Motor neuron (in vitro differentiated cells): Measurements from ENCODE around the gene AKT2. TPM values are rescaled to one million over a fixed set of nuclear protein-coding genes. Genes with fewer than 3 reads are reported as not detected.

Source experiments
- ATAC-seq, 8 experiments: fragments of 200-7000 bp; cut with Tn5 transposase; replicated peaks in 6 of 8; 2 replicates each; pipeline ENCODE4 v1.8.0; 2021; ENCODE audit warnings: mild to moderate bottlenecking in 8 of 8, moderate library complexity in 8 of 8
- H3K27ac ChIP-seq, 2 donors: fragments of 250-450 bp; sonication (Bioruptor Pico); 2 replicates each; pipeline ENCODE4 v1.9.0; 2021; ENCODE audit warnings: antibody characterized with exemption in 2 of 2, mild to moderate bottlenecking in 2 of 2, moderate library complexity in 1 of 2
- H3K4me1 ChIP-seq, 2 donors: fragments of 250-450 bp; sonication (Bioruptor Pico); replicated peaks in 1 of 2; 2 replicates each; pipeline ENCODE4 v1.6.1; 2021; ENCODE audit warnings: antibody characterized with exemption in 2 of 2, mild to moderate bottlenecking in 2 of 2, moderate library complexity in 1 of 2
- H3K4me3 ChIP-seq, 5 donors: fragments of 250-450 bp; sonication (Bioruptor Pico); 2 replicates each; pipeline ENCODE4 v1.9.0; 2021; ENCODE audit warnings: antibody characterized with exemption in 5 of 5, mild to moderate bottlenecking in 5 of 5, moderate library complexity in 4 of 5
- WGBS, 10 experiments: fragments of 450-650 bp; shearing (Covaris generic); methylation state at CpG; one replicate each; pipeline ENCODE4 v1.0.0; 2022; 5-methylcytosine and 5-hydroxymethylcytosine counted together
- in situ Hi-C, 9 experiments: fragments of 400-800 bp; cut with MboI; loops; one replicate each; pipeline ENCODE4 v1.15.0; 2021; ENCODE audit warnings: low sequenced_read_pairs in 9 of 9, low pct_unique_long_range_greater_than_20kb in 2 of 9; ENCODE audit not compliant: unreplicated experiment in 9 of 9
- total RNA-seq, 8 experiments: library from RNA; unstranded; fragments of 300-600 nt; gene quantifications; 2 replicates each; pipeline versions ENCODE4 v1.2.3 to v1.2.4, GENCODE V29; 2022

Gene AKT2
- total RNA-seq, 8 experiments from 2014 or later = 21.0 to 141 (median 44.0) TPM

DNA sequence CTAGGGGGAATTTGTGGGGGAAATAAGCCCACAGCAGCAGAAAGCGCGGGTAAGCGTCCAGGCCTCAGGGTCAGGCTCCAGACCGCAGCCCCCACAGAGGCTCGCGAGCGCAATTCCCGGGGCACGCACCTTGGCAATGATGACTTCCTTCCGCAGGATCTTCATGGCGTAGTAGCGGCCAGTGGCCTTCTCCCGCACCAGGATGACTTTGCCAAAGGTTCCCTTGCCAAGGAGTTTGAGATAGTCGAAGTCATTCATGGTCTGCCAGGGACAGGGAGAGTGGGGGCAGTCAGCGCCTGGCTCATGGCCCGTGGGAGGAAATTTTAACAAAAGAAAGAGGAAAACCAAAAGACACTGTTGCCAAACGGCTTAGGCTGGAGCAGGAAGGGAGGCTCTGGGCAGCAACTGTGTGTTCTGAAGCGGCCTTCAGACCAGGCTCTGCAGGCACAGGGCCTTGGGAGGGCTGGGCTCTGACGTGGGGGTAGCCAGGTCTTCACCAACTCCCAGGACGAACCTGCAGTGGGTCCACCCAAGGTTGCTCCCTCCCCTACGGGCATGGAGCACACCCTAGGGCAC is 43.2 kb downstream of the AKT2 start:
- ATAC-seq = no peak
- H3K4me3 ChIP-seq = no peak overlapping the region
- WGBS, 10 experiments = 72 to 100% (median 88%) methylated on average over 2 to 13 of the region's 21 CpGs; no CpG with 5 or more reads in 3 of the 10 experiments
- H3K4me1 ChIP-seq = no peaks in the 10 kb centered on the region
- in situ Hi-C loops = no loop called here
- no peak overlapping the region for H3K27ac ChIP-seq

DNA sequence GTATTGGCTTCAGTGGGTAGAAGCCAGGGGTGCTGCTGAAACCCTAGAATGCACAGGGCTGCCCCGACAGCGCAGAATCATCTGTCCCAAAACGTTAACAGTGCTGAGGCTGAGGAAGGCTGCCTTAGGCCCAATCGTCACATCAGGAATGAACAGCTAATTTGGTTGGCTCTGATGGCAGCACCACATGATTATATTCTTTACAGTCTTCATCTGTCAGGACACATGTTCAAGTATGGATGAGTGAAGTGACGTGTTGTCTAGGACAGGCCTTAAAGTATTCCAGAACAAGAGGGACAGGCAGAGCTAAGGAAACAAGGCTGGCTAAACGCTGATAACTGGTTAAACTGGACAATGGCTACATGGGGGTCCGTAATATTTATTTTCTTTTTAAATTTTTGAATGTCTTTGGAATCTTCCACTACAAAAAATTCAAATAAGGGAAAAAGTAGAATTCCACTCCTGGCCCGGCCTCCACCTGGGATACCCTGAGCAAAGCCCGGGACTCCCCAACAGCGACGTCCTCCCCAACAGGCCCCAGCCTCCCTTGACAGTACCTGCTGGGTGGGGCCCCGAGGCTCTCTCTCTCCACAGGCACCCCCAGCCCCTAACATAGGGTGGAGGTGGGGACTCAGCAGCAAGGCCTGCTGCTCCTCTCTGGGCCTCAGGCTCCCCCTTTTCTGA is 43.9 kb downstream of the AKT2 start:
- Histone ChIP-seq H3K4me3 (no peak overlapping the region), H3K4me1 (no peaks in the 10 kb centered on the region)

GRCh38 chr19:40240332-40240731 is 44.8 kb downstream of the AKT2 start:
- ATAC-seq = no peak
- Histone ChIP-seq H3K4me3 (no peak overlapping the region), H3K4me1 (no peaks in the 10 kb centered on the region), H3K27ac (no peak overlapping the region)
- 92 to 100% (median 96%) methylated on average over 1 to 5 of the region's 6 CpGs; no CpG with 5 or more reads in 4 of the 10 experiments for WGBS, 10 experiments
- in situ Hi-C loops = no loop called here

More for the DNA sequence above, 43.9 kb downstream of the AKT2 start:
- 79 to 100% (median 94%) methylated on average over 1 to 9 of the region's 12 CpGs; no CpG with 5 or more reads in 2 of the 10 experiments for WGBS, 10 experiments
- ATAC-seq = no peak
- no peak overlapping the region for H3K27ac ChIP-seq
- in situ Hi-C loops = no loop called here

- Histone ChIP-seq H3K4me3 (no peak overlapping the region), H3K27ac (no peak overlapping the region), H3K4me1 (no peaks in the 10 kb centered on the region)
- in situ Hi-C loops = no loop called here
- 84 to 95% (median 91%) methylated on average over 3 to 7 of the region's 12 CpGs; no CpG with 5 or more reads in 6 of the 10 experiments for WGBS, 10 experiments
- no peak for ATAC-seq
These were observed 45.5 kb downstream of the AKT2 start for GRCh38 chr19:40239415-40240226.

DNA sequence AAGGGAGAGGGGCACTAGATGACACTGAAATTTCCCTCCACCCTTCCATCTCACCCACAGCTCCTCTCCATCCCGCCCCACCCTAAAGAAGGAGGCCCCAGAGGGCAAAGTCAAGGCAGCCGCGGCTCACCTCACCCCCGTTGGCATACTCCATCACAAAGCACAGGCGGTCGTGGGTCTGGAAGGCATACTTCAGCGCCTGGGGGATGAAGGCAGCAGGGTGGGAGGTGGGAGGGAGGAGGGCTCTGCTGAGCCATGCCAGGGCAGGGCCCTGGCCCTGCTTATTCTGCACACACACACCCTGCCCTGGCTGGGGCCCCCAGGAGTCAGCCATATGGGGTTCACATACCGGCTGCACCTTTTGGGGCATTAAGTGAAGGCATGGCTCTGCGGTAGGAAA is 46.4 kb downstream of the AKT2 start:
- H3K4me1 ChIP-seq = no peaks in the 10 kb centered on the region
- no peak for ATAC-seq
- no peak overlapping the region for H3K27ac ChIP-seq
- in situ Hi-C loops = no loop called here
- 100% methylated on average over 2 of the region's 9 CpGs; no CpG with 5 or more reads in 9 of the 10 experiments for WGBS, 10 experiments
- H3K4me3 ChIP-seq = no peak overlapping the region

DNA sequence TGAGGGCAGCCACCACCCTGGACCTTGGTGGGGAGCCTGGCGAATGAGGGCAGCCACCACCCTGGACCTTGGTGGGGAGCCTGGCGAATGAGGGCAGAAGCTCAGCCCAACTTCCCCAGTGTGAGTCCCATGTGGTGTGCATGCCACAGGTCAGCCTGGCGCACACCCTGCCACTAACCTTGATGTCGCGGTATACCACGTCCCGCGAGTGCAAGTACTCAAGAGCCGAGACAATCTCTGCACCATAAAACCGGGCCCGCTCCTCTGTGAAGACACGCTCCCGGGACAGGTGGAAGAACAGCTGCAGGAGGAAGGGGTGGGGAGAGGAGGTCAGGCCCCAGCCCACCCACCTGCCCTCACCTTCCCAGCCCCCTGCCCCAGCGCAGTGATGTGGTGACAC is 47.4 kb downstream of the AKT2 start:
- in situ Hi-C loops = no loop called here
- Histone ChIP-seq H3K27ac (no peak overlapping the region), H3K4me3 (no peak overlapping the region), H3K4me1 (no peaks in the 10 kb centered on the region)
- WGBS, 10 experiments = 100% methylated on average over 2 of the region's 14 CpGs; no CpG with 5 or more reads in 9 of the 10 experiments
- ATAC-seq = no peak

DNA sequence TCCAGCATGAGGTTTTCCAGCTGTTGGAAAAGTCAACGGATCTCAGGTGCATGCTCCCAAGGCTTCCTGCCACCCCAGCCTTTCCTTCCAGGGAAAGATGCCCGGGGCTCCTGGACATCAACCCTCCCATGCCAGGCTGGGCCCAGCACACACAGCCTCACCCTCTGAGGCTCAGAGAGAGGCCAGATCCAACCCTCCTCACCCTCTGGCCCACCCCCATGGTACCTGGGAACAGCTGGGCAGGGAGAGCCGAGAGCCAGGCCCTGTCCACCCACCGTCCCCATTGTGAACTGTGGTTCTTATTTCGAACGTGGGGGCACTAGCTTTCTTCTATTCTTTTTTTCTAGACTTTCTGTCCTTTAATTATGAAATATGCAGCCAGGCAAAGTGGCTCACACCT is 48.8 kb downstream of the AKT2 start:
- WGBS, 10 experiments = 72 to 100% (median 86%) methylated on average over 1 to 5 of the region's 6 CpGs; no CpG with 5 or more reads in 3 of the 10 experiments
- Histone ChIP-seq H3K4me1 (peaks cover 13 to 14% of the 10 kb centered on the region in 2 donors), H3K4me3 (no peak overlapping the region), H3K27ac (no peak overlapping the region)
- in situ Hi-C loops = no loop called here
- no peak for ATAC-seq

- no peak for ATAC-seq
- 100% methylated on average over 1 of the region's 9 CpGs; no CpG with 5 or more reads in 9 of the 10 experiments for WGBS, 10 experiments
- Histone ChIP-seq H3K27ac (no peak overlapping the region), H3K4me3 (no peak overlapping the region), H3K4me1 (peaks cover 17 to 18% of the 10 kb centered on the region in 2 donors)
- in situ Hi-C loops = no loop called here
These were observed 49.2 kb downstream of the AKT2 start for GRCh38 chr19:40236026-40236355.

- peaks cover 17 to 18% of the 10 kb centered on the region in 2 donors for H3K4me1 ChIP-seq
- ATAC-seq = peak in 1 of 8 experiments; percentile 28
- H3K27ac ChIP-seq = no peak overlapping the region
- no peak overlapping the region for H3K4me3 ChIP-seq
- in situ Hi-C loops = no loop called here
- 70 to 100% (median 94%) methylated on average over 1 to 6 of the region's 30 CpGs; no CpG with 5 or more reads in 5 of the 10 experiments for WGBS, 10 experiments
These were observed 49.7 kb downstream of the AKT2 start for GRCh38 chr19:40235238-40236025.

DNA sequence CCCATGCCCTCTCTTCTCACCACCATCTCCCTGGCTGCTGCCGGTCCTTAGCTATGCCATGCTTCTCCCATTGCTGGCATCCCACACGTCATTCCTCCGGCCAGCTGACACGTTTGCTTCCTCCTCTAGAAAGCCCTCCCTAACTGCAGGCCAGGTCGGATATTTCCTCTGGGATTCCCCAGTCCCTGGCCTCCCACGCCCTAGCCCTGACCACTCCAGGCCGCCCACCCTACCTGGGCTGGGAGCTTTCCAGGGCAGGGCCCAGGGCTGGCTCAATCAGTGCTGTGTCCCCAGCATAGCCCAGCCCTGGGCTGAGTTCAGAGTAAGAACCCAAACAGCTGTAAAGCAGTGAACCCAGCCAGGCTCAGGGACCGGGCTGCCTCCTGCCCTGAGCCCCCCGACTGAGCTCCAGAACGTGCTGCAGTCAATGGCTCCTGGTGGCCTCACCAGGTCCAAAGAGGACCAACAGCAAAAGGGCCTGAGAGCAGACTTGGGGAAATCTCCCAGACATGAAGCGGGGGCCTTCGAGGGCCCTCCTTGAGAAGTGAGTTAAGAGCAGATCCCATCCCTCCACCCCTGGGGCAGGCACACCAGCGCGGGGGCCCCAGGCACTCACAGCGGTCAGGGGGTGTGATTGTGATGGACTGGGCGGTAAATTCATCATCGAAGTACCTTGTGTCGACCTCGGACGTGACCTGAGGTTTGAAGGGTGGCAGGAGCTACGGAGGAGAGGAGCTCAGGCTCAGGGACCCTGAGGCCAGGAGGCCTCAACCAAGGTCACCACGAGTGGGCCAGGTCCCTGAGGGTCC is 50.5 kb downstream of the AKT2 start:
- Histone ChIP-seq H3K27ac (no peak overlapping the region), H3K4me3 (no peak overlapping the region), H3K4me1 (peaks cover 17 to 18% of the 10 kb centered on the region in 2 donors)
- ATAC-seq = no peak
- in situ Hi-C loops = no loop called here
- 80 to 100% (median 94%) methylated on average over 1 to 9 of the region's 22 CpGs; no CpG with 5 or more reads in 6 of the 10 experiments for WGBS, 10 experiments

DNA sequence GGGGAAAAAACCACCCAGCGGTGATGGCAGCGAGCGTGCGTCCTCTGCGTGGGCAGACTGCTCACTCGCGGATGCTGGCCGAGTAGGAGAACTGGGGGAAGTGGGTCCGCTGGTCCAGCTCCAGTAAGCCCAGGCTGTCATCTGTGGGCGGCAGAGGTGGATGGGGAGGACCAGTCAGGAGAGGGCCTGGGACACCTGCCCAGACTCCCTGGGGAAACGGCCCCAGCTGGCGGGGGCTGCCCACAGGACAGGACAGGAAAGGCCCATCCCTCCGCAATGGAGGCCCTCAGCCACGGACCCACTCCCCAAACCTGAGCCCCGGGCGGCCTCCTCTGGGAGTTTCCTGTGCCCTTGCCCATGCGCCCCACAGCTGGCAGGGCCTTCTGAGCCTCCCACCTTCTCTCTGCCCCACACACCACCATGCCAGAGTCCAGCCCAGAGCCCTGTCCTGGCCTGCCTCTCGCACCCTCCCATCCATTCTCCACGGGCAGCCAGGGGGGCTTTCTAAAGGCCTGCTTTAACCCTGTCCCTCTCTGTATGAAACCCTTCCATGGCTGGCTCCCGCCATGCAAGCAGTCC is 51.2 kb downstream of the AKT2 start:
- no peak overlapping the region for H3K27ac ChIP-seq
- H3K4me1 ChIP-seq = peaks cover 17 to 18% of the 10 kb centered on the region in 2 donors
- in situ Hi-C loops = no loop called here
- H3K4me3 ChIP-seq = no peak overlapping the region
- ATAC-seq = no peak
- WGBS, 10 experiments = 91 to 100% methylated on average over 2 to 7 of the region's 20 CpGs; no CpG with 5 or more reads in 8 of the 10 experiments
